Skeletal muscle satellite cell (primary cell): Measurements from ENCODE around the gene NT5C3A. TPM values are rescaled to one million over a fixed set of nuclear protein-coding genes. Genes with fewer than 3 reads are reported as not detected.
"Not testable (repeated sequence)": the region's sequence is repeated elsewhere in the genome, so short reads cannot be mapped to it uniquely, and the experiment has no call there.

Experiments used
- H3K27me3 ChIP-seq: 2 replicates; pipeline ENCODE4 v1.7.0; 2013; ENCODE audit warnings: low read length; ENCODE audit not compliant: control insufficient read depth, insufficient read depth
- H3K36me3 ChIP-seq: 2 replicates; pipeline ENCODE4 v1.7.0; 2013; ENCODE audit warnings: mild to moderate bottlenecking, control low read depth, low read length; ENCODE audit not compliant: insufficient read depth
- H3K4me1 ChIP-seq: 2 replicates; pipeline ENCODE4 v1.7.0; 2013; ENCODE audit warnings: low read length; ENCODE audit not compliant: control insufficient read depth, insufficient read depth
- H3K4me2 ChIP-seq: 2 replicates; pipeline ENCODE4 v1.7.0; 2013; ENCODE audit warnings: mild to moderate bottlenecking, low read length
- H3K4me3 ChIP-seq: 2 replicates; pipeline ENCODE4 v1.7.0; 2013; ENCODE audit warnings: low read length
- H3K9ac ChIP-seq: 2 replicates; pipeline ENCODE4 v1.7.0; 2013; ENCODE audit warnings: mild to moderate bottlenecking, low read depth, low read length, moderate library complexity
- H3K9me3 ChIP-seq: replicated peaks from 2 replicates; pipeline ENCODE4 v1.7.0; 2013; ENCODE audit warnings: mild to moderate bottlenecking, control low read depth, low read length
- total RNA-seq: library from RNA; depleted of rRNA; stranded (reverse); fragments of >200 nt; gene quantifications from 2 replicates; pipeline ENCODE4 v1.2.3, GENCODE V29; 2012; rRNA removed

Gene NT5C3A
- 14.7 and 23.2 TPM in 2 replicates for total RNA-seq

- Histone ChIP-seq H3K4me3 (peak within 1 kb of the TSS; percentile 80), H3K9me3 (no peaks in the 10 kb centered on the region), H3K36me3 (no peaks in the 10 kb centered on the region), H3K9ac (peak within 1 kb of the TSS; percentile 89), H3K4me1 (peaks cover 4% of the 10 kb centered on the region), H3K27me3 (no peaks in the 10 kb centered on the region), H3K4me2 (peak within 1 kb of the TSS; percentile 81)
Measured at GRCh38 chr7:33062023-33062781, at the start of gene NT5C3A. TSS of gene NT5C3A (minus strand) at chr7:33062776. CDS start at chr7:33062705, 71 bp downstream.

- Histone ChIP-seq H3K9ac (no peak overlapping the region), H3K4me1 (peaks cover 14% of the 10 kb centered on the region), H3K27me3 (peaks cover 12% of the 10 kb centered on the region), H3K9me3 (no peaks in the 10 kb centered on the region), H3K36me3 (no peaks in the 10 kb centered on the region), H3K4me3 (no peak overlapping the region), H3K4me2 (no peak overlapping the region)
Measured at GRCh38 chr7:33111614-33112013, 49.0 kb upstream of the NT5C3A start.

GRCh38 chr7:33109758-33110238 is 47.2 kb upstream of the NT5C3A start:
- peaks cover 6% of the 10 kb centered on the region for H3K27me3 ChIP-seq
- H3K9ac ChIP-seq: peak overlapping the region; percentile 86
- peak overlapping the region; percentile 92 for H3K4me3 ChIP-seq
- peak overlapping the region; percentile 94 for H3K4me2 ChIP-seq
- H3K4me1 ChIP-seq: peaks cover 14% of the 10 kb centered on the region
- H3K9me3 ChIP-seq: no peaks in the 10 kb centered on the region
- no peaks in the 10 kb centered on the region for H3K36me3 ChIP-seq

GRCh38 chr7:33109005-33109757 is 46.6 kb upstream of the NT5C3A start, which contains the start of gene RP9:
TSS of gene RP9 (minus strand) at chr7:33109404. CDS start at chr7:33109372, 32 bp downstream.
- Histone ChIP-seq H3K9ac (peak within 1 kb of the TSS; percentile 86), H3K27me3 (peaks cover 6% of the 10 kb centered on the region), H3K9me3 (no peaks in the 10 kb centered on the region), H3K4me1 (peaks cover 14% of the 10 kb centered on the region), H3K36me3 (no peaks in the 10 kb centered on the region), H3K4me3 (peak within 1 kb of the TSS; percentile 92), H3K4me2 (peak within 1 kb of the TSS; percentile 94)

- Histone ChIP-seq H3K9me3 (no peaks in the 10 kb centered on the region), H3K27me3 (peaks cover 6% of the 10 kb centered on the region), H3K9ac (peak overlapping the region; percentile 86), H3K4me3 (peak overlapping the region; percentile 92), H3K4me1 (peaks cover 14% of the 10 kb centered on the region), H3K36me3 (no peaks in the 10 kb centered on the region), H3K4me2 (peak overlapping the region; percentile 94)
Measured at GRCh38 chr7:33108554-33109004, 46.0 kb upstream of the NT5C3A start.

- Histone ChIP-seq H3K4me2 (peak overlapping the region; percentile 94), H3K9ac (peak overlapping the region; percentile 86), H3K4me1 (peaks cover 14% of the 10 kb centered on the region), H3K9me3 (no peaks in the 10 kb centered on the region), H3K4me3 (peak overlapping the region; percentile 92), H3K36me3 (peaks cover 10% of the 10 kb centered on the region), H3K27me3 (peaks cover 6% of the 10 kb centered on the region)
Measured at GRCh38 chr7:33107136-33108066, 44.8 kb upstream of the NT5C3A start.

GRCh38 chr7:33101906-33102305 is 39.3 kb upstream of the NT5C3A start:
- no peaks in the 10 kb centered on the region for H3K27me3 ChIP-seq
- H3K4me2 ChIP-seq: no peak overlapping the region
- peaks cover 39% of the 10 kb centered on the region for H3K36me3 ChIP-seq
- H3K4me3 ChIP-seq: no peak overlapping the region
- no peak overlapping the region for H3K9ac ChIP-seq
- H3K4me1 ChIP-seq: peaks cover 1% of the 10 kb centered on the region
- no peaks in the 10 kb centered on the region for H3K9me3 ChIP-seq

GRCh38 chr7:33100770-33101169 is 38.2 kb upstream of the NT5C3A start:
- no peaks in the 10 kb centered on the region for H3K27me3 ChIP-seq
- no peaks in the 10 kb centered on the region for H3K4me1 ChIP-seq
- H3K9me3 ChIP-seq: no peaks in the 10 kb centered on the region
- peaks cover 50% of the 10 kb centered on the region for H3K36me3 ChIP-seq
- no peak overlapping the region for H3K4me3 ChIP-seq
- H3K4me2 ChIP-seq: no peak overlapping the region
- no peak overlapping the region for H3K9ac ChIP-seq

GRCh38 chr7:33099154-33099940 is 36.8 kb upstream of the NT5C3A start:
- no peak overlapping the region for H3K9ac ChIP-seq
- no peaks in the 10 kb centered on the region for H3K27me3 ChIP-seq
- H3K4me1 ChIP-seq: no peaks in the 10 kb centered on the region
- peaks cover 57% of the 10 kb centered on the region for H3K36me3 ChIP-seq
- no peak overlapping the region for H3K4me2 ChIP-seq
- H3K4me3 ChIP-seq: no peak overlapping the region
- no peaks in the 10 kb centered on the region for H3K9me3 ChIP-seq

- H3K4me1 ChIP-seq, H3K4me3 ChIP-seq, H3K9me3 ChIP-seq, H3K9ac ChIP-seq, H3K4me2 ChIP-seq, H3K27me3 ChIP-seq: not testable (repeated sequence)
- peaks cover 53% of the 10 kb centered on the region for H3K36me3 ChIP-seq
Measured at GRCh38 chr7:33094745-33095275, 32.2 kb upstream of the NT5C3A start.
